Body of pancreas (tissue), 4 donors: ENCODE results near the gene TXNDC2.

ENCODE experiments used
- CTCF ChIP-seq, 7 experiments: fragments of 450-650 bp in 4 of 7; fragments of 200-600 bp in 3 of 7; sonication (generic) in 3 of 7; IDR thresholded peaks; one replicate each; pipeline ENCODE4 v1.5.1; 2016 to 2019; ENCODE audit warnings: antibody characterized with exemption in 7 of 7
- POLR2A ChIP-seq, 3 donors: fragments of 450-650 bp; IDR thresholded peaks; one replicate each; pipeline ENCODE4 v1.6.1; 2016; ENCODE audit warnings: antibody characterized with exemption in 3 of 3, mild to moderate bottlenecking in 2 of 3

GRCh38 chr18:9878783-9879242 lies 7.0 kb upstream of the TXNDC2 start:
- TF ChIP-seq CTCF (IDR thresholded peaks at IDR 0.05) (no peak), POLR2A (IDR thresholded peaks at IDR 0.05) (no peak)
